Gastroesophageal sphincter (tissue), 3 donors: ENCODE measurements around the gene TEX13D.

Experiments
- CTCF ChIP-seq, 4 experiments: fragments of 200-600 bp in 2 of 4; fragments of 450-650 bp in 2 of 4; sonication (generic) in 1 of 4; IDR thresholded peaks; one replicate each; pipeline ENCODE4 v1.5.1; 2017 to 2019; ENCODE audit warnings: antibody characterized with exemption in 4 of 4, mild to moderate bottlenecking in 2 of 4, moderate library complexity in 2 of 4
- POLR2A ChIP-seq, 2 donors: fragments of 450-650 bp; IDR thresholded peaks; one replicate each; pipeline ENCODE4 v1.6.1; 2017; ENCODE audit warnings: antibody characterized with exemption in 2 of 2, mild to moderate bottlenecking in 2 of 2, moderate library complexity in 1 of 2
- POLR2AphosphoS5 ChIP-seq: sonication (generic); formaldehyde crosslinking; IDR thresholded peaks from one replicate; pipeline ENCODE4 v1.6.1; 2017; ENCODE audit warnings: antibody characterized with exemption

- TF ChIP-seq CTCF (IDR thresholded peaks at IDR 0.05) (no peak), POLR2AphosphoS5 (no peak), POLR2A (IDR thresholded peaks at IDR 0.05) (no peak)
These were observed 16.5 kb downstream of the TEX13D start for GRCh38 chrX:124348885-124349453.
